Naive thymus-derived CD4-positive, alpha-beta T cell (primary cell): Measurements from ENCODE around the gene NUDT7. TPM values are rescaled to one million over a fixed set of nuclear protein-coding genes. Genes with fewer than 3 reads are reported as not detected.

Source experiments
- ATAC-seq: fragments of 150-1000 bp; cut with Tn5 transposase; 2 replicates; pipeline ENCODE4 v1.10.0; 2021; ENCODE audit warnings: mild to moderate bottlenecking, moderate library complexity
- CTCF ChIA-PET: fragments of 350-600 bp; sonication (Branson Sonifier 250); formaldehyde crosslinking; loops from one replicate; lab custom pipeline; 2021; ENCODE audit warnings: antibody characterized with exemption; lab: Charles Lee
- POLR2A ChIA-PET: fragments of 350-600 bp; sonication (Branson Sonifier 250); formaldehyde crosslinking; loops from one replicate; lab custom pipeline; 2021; ENCODE audit warnings: antibody characterized with exemption, inconsistent platforms; lab: Charles Lee
- DNase-seq, 9 donors: peaks; one replicate each; pipeline versions ENCODE4 v3.0.0 to v3.0.0-alpha.2; 2020 to 2022; ENCODE audit warnings: mixed read lengths in 1 of 9
- H3K27ac ChIP-seq: one replicate; pipeline ENCODE4 v1.7.0; 2013; ENCODE audit warnings: mild to moderate bottlenecking, low read depth, low read length, moderate library complexity
- H3K27me3 ChIP-seq, 2 donors: one replicate each; pipeline ENCODE4 v1.7.0; 2013; ENCODE audit warnings: low read length in 2 of 2, mild to moderate bottlenecking in 2 of 2, moderate library complexity in 2 of 2; ENCODE audit not compliant: control insufficient read depth in 2 of 2, insufficient read depth in 2 of 2
- H3K36me3 ChIP-seq, 3 experiments: 1 replicate in 2 of 3; 2 replicates in 1 of 3; pipeline ENCODE4 v1.7.0; 2013; ENCODE audit warnings: low read length in 3 of 3, mild to moderate bottlenecking in 3 of 3, moderate library complexity in 1 of 3; ENCODE audit not compliant: insufficient read depth in 3 of 3, control insufficient read depth in 2 of 3
- H3K4me1 ChIP-seq, 2 donors: one replicate each; pipeline ENCODE4 v1.7.0; 2013; ENCODE audit warnings: low read length in 2 of 2, mild to moderate bottlenecking in 2 of 2, moderate library complexity in 1 of 2; ENCODE audit not compliant: control insufficient read depth in 2 of 2, insufficient read depth in 2 of 2
- H3K4me3 ChIP-seq: 2 replicates; pipeline ENCODE4 v1.7.0; 2013; ENCODE audit warnings: mild to moderate bottlenecking, low read length
- H3K9me3 ChIP-seq, 3 experiments: 1 replicate in 2 of 3; 2 replicates in 1 of 3; pipeline ENCODE4 v1.7.0; 2013; ENCODE audit warnings: low read length in 3 of 3; ENCODE audit not compliant: control insufficient read depth in 2 of 3
- H3K27ac Mint-ChIP-seq, 9 donors: one replicate each; pipeline ENCODE4 v1.8.0; 2020 to 2022; ENCODE audit warnings: mixed read lengths in 9 of 9, mild to moderate bottlenecking in 8 of 9, moderate library complexity in 5 of 9, inconsistent platforms in 2 of 9
- H3K27me3 Mint-ChIP-seq, 5 donors: one replicate each; pipeline ENCODE4 v1.8.0; 2021 to 2022; ENCODE audit warnings: mixed read lengths in 5 of 5, mild to moderate bottlenecking in 1 of 5
- H3K36me3 Mint-ChIP-seq, 5 donors: one replicate each; pipeline ENCODE4 v1.8.0; 2020 to 2022; ENCODE audit warnings: mixed read lengths in 5 of 5, mild to moderate bottlenecking in 3 of 5, inconsistent platforms in 1 of 5
- H3K4me1 Mint-ChIP-seq, 7 donors: one replicate each; pipeline ENCODE4 v1.8.0; 2020 to 2022; ENCODE audit warnings: mixed read lengths in 7 of 7, mild to moderate bottlenecking in 3 of 7, inconsistent platforms in 1 of 7
- H3K4me3 Mint-ChIP-seq, 10 donors: one replicate each; pipeline ENCODE4 v1.8.0; 2020 to 2022; ENCODE audit warnings: mild to moderate bottlenecking in 10 of 10, mixed read lengths in 10 of 10, moderate library complexity in 6 of 10, inconsistent platforms in 2 of 10
- H3K9me3 Mint-ChIP-seq, 11 donors: one replicate each; pipeline ENCODE4 v1.8.0; 2020 to 2022; ENCODE audit warnings: mixed read lengths in 11 of 11, mild to moderate bottlenecking in 4 of 11, inconsistent platforms in 1 of 11, moderate library complexity in 1 of 11
- intact Hi-C, 2 donors: fragments of 100-400 bp; cut with micrococcal nuclease; formaldehyde crosslinking; loops; one replicate each; pipeline ENCODE4 v1.15.1; 2023
- polyA plus RNA-seq, 2 donors: library from polyadenylated mRNA; unstranded; fragments of 300-500 nt; fragmentation: Illumina TruSeq; gene quantifications; one replicate each; pipeline ENCODE4 v1.2.3, GENCODE V29; 2021
- total RNA-seq, 6 experiments: library from RNA in 5 of 6; stranded (reverse) in 5 of 6; gene quantifications; 1 replicate in 5 of 6; 2 replicates in 1 of 6; pipeline ENCODE4 v1.2.3 and lab custom pipeline; 2021 to 2026

Gene NUDT7
- total and polyA plus RNA-seq, 7 experiments from 2014 or later, result 2.1 to 22.8 (median 10.0) TPM

DNA sequence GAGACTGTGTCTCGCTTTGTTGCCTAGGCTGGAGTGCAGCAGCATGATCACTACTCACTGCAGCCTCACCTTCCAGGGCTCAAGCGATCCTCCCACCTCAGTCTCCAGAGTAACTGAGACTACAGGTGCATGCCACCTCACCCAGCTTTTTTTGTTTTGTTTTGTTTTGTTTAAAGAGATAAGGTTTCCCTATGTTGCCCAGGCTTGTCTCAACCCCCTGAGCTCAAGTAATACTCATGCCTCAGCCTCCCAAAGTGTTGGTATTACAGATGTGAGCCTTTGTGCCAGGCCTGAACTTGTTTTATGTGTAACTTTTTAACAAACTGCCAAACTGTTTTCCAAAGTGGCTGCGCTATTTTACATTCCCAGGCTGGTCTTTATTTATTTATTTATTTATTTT, 41.8 kb upstream of the NUDT7 start:
- Mint-ChIP-seq H3K4me1 (no peaks in the 10 kb centered on the region), H3K27ac (no peak overlapping the region), H3K4me3 (no peak overlapping the region), H3K27me3 (peaks cover 4 to 7% (median 5%) of the 10 kb centered on the region in 5 donors), H3K36me3 (no peaks in the 10 kb centered on the region), H3K9me3 (no peaks in the 10 kb centered on the region)
- no peaks in the 10 kb centered on the region for H3K27me3 ChIP-seq
- no peak overlapping the region for H3K4me3 ChIP-seq
- no peaks in the 10 kb centered on the region for H3K36me3 ChIP-seq
- DNase-seq (no peak), ATAC-seq (no peak)
- intact Hi-C loops, result no loop called here
- H3K4me1 ChIP-seq, result no peaks in the 10 kb centered on the region
- POLR2A ChIA-PET, result no interaction called here
- H3K27ac ChIP-seq, result no peak overlapping the region
- CTCF ChIA-PET, result no interaction called here
- H3K9me3 ChIP-seq, result no peaks in the 10 kb centered on the region

DNA sequence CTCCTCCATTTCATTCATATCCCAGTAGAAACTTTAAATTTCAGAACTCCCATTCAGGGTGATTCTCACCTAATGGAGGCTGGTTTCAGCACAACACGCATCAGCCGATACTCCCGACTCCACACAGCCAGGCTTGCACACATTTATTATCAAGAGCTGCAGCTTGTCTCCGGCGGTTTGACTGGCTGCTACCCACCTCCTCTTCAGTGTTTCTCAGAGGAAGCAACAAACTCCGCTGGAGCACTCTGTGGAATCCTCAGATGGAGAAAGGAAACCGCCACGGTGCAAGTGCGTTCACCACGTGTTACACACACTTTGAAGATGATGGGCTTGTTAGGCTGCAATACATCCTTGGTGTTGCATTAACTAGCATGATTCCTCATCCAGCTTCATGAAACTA, 39.7 kb upstream of the NUDT7 start:
- ATAC-seq, result no peak
- Histone ChIP-seq H3K27me3 (no peaks in the 10 kb centered on the region), H3K27ac (no peak overlapping the region), H3K9me3 (no peaks in the 10 kb centered on the region), H3K4me3 (no peak overlapping the region), H3K4me1 (no peaks in the 10 kb centered on the region), H3K36me3 (no peaks in the 10 kb centered on the region)
- ChIA-PET POLR2A (no interaction called here), CTCF (no interaction called here)
- Mint-ChIP-seq H3K27me3 (peaks cover 9 to 23% (median 14%) of the 10 kb centered on the region in 5 donors), H3K36me3 (no peaks in the 10 kb centered on the region), H3K4me1 (no peaks in the 10 kb centered on the region), H3K9me3 (no peaks in the 10 kb centered on the region), H3K4me3 (no peak overlapping the region), H3K27ac (no peak overlapping the region)
- intact Hi-C loops, result no loop called here
- DNase-seq, result no peak

DNA sequence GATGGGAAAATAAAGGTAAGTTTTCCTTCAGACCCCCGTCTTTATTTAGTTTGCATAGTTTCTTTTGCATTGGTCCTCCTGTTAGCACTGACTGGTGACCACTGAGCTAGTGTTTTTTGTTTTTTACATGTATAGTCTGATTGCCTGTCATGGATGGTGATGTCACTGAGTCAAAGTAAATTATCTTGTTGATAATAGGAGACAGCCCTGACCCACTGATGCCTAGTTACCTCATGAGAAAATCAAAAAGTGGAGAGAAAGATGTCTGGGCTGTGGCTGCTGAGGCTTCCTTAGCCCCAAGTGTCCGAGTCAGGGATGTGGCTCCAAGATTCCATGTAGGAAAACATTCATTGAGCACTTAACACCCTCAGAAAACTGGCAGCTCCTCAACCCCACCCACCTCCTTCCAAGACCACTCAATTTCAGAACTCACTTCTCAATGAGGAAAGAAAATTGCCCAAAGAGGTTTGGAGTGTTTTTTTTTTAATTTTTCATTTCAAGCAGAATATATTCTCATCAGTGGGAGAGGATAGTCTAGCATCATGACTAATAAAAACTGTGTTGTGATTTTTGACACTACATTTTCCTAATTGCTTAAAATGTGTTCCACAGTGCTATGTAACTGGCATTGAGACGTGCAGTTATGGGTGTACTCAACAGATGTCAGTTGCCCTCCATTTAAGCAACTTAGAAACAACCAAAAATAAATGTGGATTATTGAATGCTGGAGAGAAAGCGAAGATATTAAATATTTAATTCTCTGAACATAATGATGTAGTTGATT, 38.7 kb upstream of the NUDT7 start:
- Mint-ChIP-seq H3K27ac (no peak overlapping the region), H3K4me3 (no peak overlapping the region), H3K36me3 (no peaks in the 10 kb centered on the region), H3K27me3 (peaks cover 10 to 31% (median 12%) of the 10 kb centered on the region in 5 donors), H3K4me1 (no peaks in the 10 kb centered on the region), H3K9me3 (no peaks in the 10 kb centered on the region)
- no peak overlapping the region for H3K27ac ChIP-seq
- intact Hi-C loops, result no loop called here
- no peaks in the 10 kb centered on the region for H3K27me3 ChIP-seq
- ChIA-PET POLR2A (no interaction called here), CTCF (interaction anchor here (0.6 kb wide), 1 partner anchor 98 kb away, joined by 3 read pairs; no protein-coding TSS in a partner anchor)
- no peak for ATAC-seq
- H3K9me3 ChIP-seq, result no peaks in the 10 kb centered on the region
- H3K4me3 ChIP-seq, result no peak overlapping the region
- no peak for DNase-seq
- no peaks in the 10 kb centered on the region for H3K36me3 ChIP-seq
- H3K4me1 ChIP-seq, result no peaks in the 10 kb centered on the region

DNA sequence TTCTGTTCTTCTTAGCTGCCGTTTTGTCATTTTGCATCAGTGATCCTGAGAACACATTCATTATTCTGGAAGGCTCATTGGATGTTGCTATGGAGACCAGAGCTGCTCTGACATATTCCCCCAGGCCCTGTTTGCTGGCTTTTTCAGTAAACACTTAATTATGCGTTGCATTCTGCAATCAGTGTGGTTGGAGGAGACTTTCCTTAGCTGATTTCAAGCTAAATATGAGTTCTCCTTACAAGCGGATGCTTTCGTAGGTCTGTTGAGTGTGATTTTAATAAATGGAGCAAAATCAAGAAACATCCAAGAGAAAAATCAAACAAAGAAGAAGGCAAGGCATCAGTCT, 38.2 kb upstream of the NUDT7 start:
- no peaks in the 10 kb centered on the region for H3K9me3 Mint-ChIP-seq
- H3K27me3 Mint-ChIP-seq, result peaks cover 10 to 35% (median 15%) of the 10 kb centered on the region in 5 donors
- no peak for DNase-seq
- intact Hi-C loops, result no loop called here
- Histone ChIP-seq H3K4me3 (no peak overlapping the region), H3K27ac (no peak overlapping the region), H3K36me3 (no peaks in the 10 kb centered on the region), H3K9me3 (no peaks in the 10 kb centered on the region), H3K27me3 (no peaks in the 10 kb centered on the region), H3K4me1 (no peaks in the 10 kb centered on the region)
- H3K4me3 Mint-ChIP-seq, result no peak overlapping the region
- H3K36me3 Mint-ChIP-seq, result no peaks in the 10 kb centered on the region
- no peak for ATAC-seq
- ChIA-PET CTCF (interaction anchor here (0.6 kb wide), 1 partner anchor 97 kb away, joined by 3 read pairs; no protein-coding TSS in a partner anchor), POLR2A (no interaction called here)
- H3K27ac Mint-ChIP-seq, result no peak overlapping the region
- H3K4me1 Mint-ChIP-seq, result no peaks in the 10 kb centered on the region

DNA sequence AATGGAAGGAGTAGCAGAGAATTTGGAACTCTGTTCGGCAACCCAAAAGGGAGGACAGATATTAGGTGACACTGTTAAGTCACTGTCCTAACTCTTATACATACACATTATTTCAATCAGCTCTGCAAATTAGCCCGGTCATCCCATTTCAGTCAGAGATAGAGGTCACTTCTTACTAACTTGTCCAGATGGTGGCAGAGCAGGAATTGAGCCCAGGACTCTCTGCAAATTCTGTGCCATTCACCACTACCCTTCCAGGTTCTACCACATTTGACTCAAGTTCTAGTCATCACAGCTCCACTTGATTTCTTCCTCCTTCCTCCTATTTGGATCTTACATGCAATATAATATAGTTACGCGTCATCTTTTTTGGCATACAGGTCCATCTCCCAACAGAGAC, 35.9 kb upstream of the NUDT7 start:
- H3K27me3 Mint-ChIP-seq, result peaks cover 14 to 39% (median 22%) of the 10 kb centered on the region in 5 donors
- Histone ChIP-seq H3K4me3 (no peak overlapping the region), H3K27me3 (no peaks in the 10 kb centered on the region), H3K36me3 (no peaks in the 10 kb centered on the region), H3K9me3 (no peaks in the 10 kb centered on the region), H3K4me1 (no peaks in the 10 kb centered on the region), H3K27ac (no peak overlapping the region)
- ChIA-PET CTCF (no interaction called here), POLR2A (no interaction called here)
- H3K27ac Mint-ChIP-seq, result no peak overlapping the region
- no peaks in the 10 kb centered on the region for H3K4me1 Mint-ChIP-seq
- no peaks in the 10 kb centered on the region for H3K36me3 Mint-ChIP-seq
- H3K4me3 Mint-ChIP-seq, result no peak overlapping the region
- ATAC-seq, result no peak
- intact Hi-C loops, result no loop called here
- DNase-seq, result no peak
- H3K9me3 Mint-ChIP-seq, result no peaks in the 10 kb centered on the region

DNA sequence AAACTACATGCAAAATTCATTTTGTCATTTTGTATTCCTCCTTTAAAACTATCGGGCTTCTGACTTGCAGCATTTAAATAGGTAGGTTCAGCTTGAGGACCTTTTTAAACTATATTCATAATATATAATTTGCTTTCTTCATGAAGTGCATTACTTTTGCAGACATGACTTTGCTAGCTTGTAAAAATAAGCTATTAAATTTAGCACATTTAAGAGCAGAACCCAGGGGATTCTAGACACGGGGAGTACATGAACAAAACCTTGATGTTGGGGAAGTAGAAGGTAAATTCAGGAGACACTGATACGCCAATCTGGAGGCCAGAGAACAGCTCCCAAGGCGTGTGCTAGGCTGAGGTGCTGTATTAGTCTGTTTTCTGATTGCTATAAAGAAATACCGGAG, 32.3 kb upstream of the NUDT7 start:
- POLR2A ChIA-PET, result no interaction called here
- Histone ChIP-seq H3K9me3 (no peaks in the 10 kb centered on the region), H3K27me3 (no peaks in the 10 kb centered on the region), H3K4me3 (no peak overlapping the region), H3K4me1 (no peaks in the 10 kb centered on the region), H3K27ac (no peak overlapping the region), H3K36me3 (no peaks in the 10 kb centered on the region)
- DNase-seq (no peak), ATAC-seq (no peak)
- no peak overlapping the region for H3K27ac Mint-ChIP-seq
- H3K27me3 Mint-ChIP-seq, result peaks cover 10 to 59% (median 46%) of the 10 kb centered on the region in 5 donors
- H3K4me1 Mint-ChIP-seq, result no peaks in the 10 kb centered on the region
- CTCF ChIA-PET, result no interaction called here
- H3K36me3 Mint-ChIP-seq, result no peaks in the 10 kb centered on the region
- intact Hi-C loops, result no loop called here
- peaks cover 0 to 1% (median 0%) of the 10 kb centered on the region in 11 donors for H3K9me3 Mint-ChIP-seq
- H3K4me3 Mint-ChIP-seq, result no peak overlapping the region

DNA sequence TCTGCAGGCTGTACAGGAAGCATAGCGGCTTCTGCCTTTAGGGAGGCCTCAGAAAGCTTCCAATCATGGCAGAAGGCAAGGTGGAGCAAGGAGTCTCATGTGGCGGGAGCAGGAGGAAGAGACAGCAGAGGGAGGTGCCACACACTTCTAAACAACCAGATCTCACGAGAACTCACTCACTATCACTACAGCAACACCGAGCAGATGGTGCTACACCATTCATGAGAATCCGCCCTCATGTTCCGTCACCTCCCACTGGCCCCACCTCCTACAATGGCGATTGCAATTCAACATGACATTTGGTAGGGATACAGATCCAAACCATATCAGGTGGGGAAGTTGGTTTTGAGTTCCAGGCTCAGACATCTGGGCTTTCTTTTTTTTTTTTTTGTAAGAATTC, 31.9 kb upstream of the NUDT7 start:
- Mint-ChIP-seq H3K27ac (no peak overlapping the region), H3K36me3 (no peaks in the 10 kb centered on the region), H3K4me3 (no peak overlapping the region), H3K9me3 (peaks cover 0 to 1% (median 0%) of the 10 kb centered on the region in 11 donors), H3K27me3 (peaks cover 10 to 59% (median 46%) of the 10 kb centered on the region in 5 donors), H3K4me1 (no peaks in the 10 kb centered on the region)
- Histone ChIP-seq H3K27ac (no peak overlapping the region), H3K4me1 (no peaks in the 10 kb centered on the region), H3K36me3 (no peaks in the 10 kb centered on the region), H3K27me3 (no peaks in the 10 kb centered on the region), H3K9me3 (no peaks in the 10 kb centered on the region), H3K4me3 (no peak overlapping the region)
- intact Hi-C loops, result no loop called here
- ATAC-seq, result no peak
- ChIA-PET POLR2A (no interaction called here), CTCF (no interaction called here)
- DNase-seq, result no peak
